ENCODE results near the gene PKN1.
"Not testable (repeated sequence)": the region's sequence is repeated elsewhere in the genome, so short reads cannot be mapped to it uniquely, and the experiment has no call there.

PKN1 gene

GRCh38 chr19:14462401-14462800, 29.3 kb downstream of the PKN1 start:
- not testable (repeated sequence) for DNase-seq

DNA sequence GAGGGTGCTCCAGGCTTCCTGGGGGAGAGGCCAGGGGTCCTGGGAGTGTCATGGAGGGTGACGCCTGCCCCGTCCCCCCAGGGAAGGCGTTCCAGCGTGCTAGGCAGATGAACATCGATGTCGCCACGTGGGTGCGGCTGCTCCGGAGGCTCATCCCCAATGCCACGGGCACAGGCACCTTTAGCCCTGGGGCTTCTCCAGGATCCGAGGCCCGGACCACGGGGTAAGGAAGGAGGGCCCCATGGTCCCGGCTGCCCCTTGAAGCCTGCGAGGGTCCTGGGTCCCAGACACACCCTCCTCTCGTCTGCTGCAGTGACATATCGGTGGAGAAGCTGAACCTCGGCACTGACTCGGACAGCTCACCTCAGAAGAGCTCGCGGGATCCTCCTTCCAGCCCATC, 30.6 kb downstream of the PKN1 start:
- DNase-seq, result no peak

- no peak for DNase-seq
These were observed 34.3 kb downstream of the PKN1 start for GRCh38 chr19:14467391-14467790.

- no peak for DNase-seq
These were observed 34.7 kb downstream of the PKN1 start for GRCh38 chr19:14467816-14468215.

DNA sequence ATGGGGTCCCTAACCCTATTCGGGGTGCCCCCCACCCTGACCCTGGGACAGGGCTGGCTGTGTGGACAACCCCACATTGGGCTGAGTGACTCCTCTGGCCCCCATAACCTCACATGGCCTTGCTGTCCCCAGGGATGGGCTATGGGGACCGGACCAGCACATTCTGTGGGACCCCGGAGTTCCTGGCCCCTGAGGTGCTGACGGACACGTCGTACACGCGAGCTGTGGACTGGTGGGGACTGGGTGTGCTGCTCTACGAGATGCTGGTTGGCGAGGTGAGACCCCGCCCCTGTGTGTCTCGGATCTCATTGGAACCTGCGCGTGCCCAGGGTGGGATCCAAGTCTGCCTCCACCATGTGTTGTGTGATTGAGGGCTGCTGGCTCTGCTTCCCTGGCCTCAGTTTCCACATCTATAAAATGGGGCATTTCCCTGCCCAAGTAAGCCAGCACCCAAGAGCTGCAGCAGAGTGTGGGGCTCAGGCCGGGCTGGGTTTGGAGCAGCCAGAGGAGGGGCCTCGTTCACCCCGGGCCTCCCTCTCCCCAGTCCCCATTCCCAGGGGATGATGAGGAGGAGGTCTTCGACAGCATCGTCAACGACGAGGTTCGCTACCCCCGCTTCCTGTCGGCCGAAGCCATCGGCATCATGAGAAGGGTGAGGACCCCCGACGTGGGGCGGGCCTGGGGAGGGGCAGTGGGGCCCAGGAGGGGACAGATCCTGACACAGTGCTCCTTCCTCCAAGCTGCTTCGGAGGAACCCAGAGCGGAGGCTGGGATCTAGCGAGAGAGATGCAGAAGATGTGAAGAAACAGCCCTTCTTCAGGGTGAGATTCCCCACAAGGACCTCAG, 37.1 kb downstream of the PKN1 start:
- no peak for DNase-seq

GRCh38 chr19:14471436-14472187, 38.5 kb downstream of the PKN1 start:
- no peak for DNase-seq

- peak in 37 of 58 donors; percentile 10 to 74 (median 29) for DNase-seq
These were observed 39.3 kb downstream of the PKN1 start for GRCh38 chr19:14472202-14472938.

DNA sequence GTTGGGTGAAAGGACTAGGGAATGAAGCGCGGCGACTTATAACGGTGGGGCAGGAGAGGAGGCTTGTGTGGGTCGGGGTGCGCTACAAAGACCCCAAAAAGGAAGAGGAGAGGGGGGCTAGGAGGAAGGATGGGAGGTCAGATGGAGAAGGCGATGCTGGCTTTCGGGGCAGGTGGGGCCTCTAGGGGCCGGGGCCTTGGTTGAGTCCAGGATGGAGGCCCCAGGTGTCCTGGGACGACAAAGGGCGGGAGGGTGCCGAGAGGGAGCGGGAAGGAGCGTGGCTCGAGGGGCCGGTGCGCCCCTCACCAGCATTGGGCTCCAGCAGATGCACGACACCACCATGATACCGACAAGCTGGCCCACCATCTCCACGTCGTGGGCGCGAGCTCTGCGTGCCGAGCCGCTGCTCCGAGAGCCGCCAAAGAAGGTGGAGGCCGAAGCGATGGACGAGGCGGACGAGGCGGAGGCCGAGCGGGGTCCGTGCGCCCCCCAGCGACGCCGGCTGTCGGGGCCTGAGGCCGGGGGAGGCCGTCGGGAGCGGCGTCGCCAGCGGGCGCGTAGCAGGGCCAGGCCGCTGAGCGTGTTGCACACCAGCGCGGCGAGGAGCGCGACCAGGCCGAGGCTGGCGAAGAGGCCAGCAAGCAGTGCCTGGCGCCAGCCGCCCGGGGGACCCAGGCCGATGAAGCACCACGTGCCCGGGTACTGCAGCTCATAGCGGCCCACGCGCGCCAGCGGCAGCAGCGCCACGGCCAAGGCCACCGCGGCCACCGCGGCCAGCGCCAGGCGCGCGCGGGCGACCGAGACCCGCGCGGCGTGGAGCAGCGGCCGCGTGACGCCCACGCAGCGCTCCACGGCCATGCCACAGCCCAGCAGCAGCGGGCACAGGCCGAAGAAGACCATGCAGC, 40.2 kb downstream of the PKN1 start:
- peak in 3 of 58 donors; percentile 3 to 45 (median 26) for DNase-seq

DNA sequence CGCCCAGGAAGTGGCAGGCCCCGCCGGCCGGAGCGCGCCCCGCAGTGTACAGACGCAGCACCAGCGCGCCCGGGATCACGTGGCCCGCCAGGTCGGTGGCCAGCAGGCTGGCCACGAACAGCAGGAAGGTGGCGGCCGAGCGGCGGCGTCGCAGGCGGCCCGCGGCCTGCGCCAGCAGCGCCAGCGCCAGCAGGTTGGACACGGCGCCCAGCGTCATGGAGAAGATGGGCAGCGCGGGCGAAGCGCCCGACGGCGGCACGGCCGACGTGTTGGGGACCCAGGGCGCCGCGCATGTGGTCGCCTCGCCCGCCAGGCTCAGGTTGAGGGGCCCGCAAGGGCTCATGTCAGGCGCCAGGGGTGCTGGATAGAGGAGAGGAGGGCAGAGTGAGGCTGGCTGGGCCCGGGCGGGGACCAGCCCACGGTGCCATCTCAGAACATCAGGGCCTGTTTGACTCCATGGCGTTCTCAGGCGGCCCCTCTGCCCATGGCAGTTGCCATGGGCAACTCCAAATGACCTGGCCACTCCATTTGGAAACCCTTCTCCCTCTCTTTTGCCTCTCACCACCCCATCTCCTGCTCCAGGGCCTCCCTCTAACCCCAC, 41.0 kb downstream of the PKN1 start:
- peak in 10 of 58 donors; percentile 11 to 45 (median 30) for DNase-seq

DNA sequence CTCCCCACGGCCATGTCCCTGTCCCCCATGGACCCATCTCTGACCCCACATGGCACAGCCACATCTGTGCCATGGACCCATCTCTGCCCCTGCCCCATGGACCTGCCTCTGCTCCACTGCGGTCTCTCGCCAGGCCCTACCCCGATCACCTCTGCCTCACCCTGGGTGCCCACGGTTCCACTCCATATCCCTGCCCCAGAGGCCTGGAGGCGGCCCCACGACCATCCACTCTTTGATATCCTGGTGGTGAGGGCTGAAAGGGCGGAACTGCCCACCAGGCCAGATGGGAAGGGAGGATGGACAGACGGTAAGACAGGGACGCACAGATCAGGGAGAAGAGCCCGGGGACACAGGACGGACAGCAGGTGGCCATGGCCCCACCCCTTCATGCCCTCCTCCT, 41.7 kb downstream of the PKN1 start:
- no peak for DNase-seq

DNA sequence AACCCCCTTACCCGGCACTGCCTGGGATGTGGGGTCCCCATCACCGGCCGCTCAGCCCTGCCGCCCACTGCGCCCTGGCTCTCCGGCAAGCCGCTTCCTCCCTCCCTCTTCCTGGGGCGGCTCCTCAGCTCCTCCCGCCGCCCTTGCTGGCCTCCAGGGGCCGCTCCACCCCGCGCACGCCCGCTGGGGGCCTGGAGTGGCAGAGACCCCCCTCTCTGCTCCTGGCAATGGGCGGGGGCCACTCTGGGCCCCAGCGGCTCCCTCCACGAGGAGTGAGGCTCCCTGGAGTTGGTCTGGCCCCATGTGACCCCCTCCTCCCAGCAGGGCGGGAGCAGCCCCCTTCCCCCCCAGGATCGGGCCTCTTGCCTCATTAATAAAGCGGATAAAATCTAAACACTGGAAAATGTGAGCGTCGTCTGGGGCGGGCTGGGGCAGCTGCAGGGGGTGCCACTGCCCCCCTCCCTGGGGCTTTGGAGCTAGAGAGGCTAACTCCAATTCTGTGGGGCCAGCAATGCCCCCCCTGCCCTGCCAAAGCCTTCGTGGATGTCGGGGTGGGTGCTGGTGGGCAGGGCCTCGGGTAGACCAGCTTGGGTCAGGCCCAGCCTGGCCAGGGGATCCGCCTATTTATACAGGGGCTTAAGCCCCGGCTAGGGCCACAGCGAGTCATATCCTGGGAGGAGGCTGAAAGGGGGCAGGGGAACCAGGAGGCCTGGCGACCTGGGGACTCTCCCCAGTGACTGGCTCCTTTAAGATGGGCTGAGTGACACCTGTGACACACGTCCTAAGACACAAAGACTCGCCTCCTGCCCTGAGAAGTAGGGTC, 42.4 kb downstream of the PKN1 start, which contains the start of gene PTGER1:
TSS of gene PTGER1 (minus strand) at position 104 of the 823 bp plus-strand sequence. CDS start 1,034 bp downstream, outside the sequence.
- no peak for DNase-seq

- DNase-seq, result no peak
These were observed 43.2 kb downstream of the PKN1 start for GRCh38 chr19:14476327-14476672.

DNA sequence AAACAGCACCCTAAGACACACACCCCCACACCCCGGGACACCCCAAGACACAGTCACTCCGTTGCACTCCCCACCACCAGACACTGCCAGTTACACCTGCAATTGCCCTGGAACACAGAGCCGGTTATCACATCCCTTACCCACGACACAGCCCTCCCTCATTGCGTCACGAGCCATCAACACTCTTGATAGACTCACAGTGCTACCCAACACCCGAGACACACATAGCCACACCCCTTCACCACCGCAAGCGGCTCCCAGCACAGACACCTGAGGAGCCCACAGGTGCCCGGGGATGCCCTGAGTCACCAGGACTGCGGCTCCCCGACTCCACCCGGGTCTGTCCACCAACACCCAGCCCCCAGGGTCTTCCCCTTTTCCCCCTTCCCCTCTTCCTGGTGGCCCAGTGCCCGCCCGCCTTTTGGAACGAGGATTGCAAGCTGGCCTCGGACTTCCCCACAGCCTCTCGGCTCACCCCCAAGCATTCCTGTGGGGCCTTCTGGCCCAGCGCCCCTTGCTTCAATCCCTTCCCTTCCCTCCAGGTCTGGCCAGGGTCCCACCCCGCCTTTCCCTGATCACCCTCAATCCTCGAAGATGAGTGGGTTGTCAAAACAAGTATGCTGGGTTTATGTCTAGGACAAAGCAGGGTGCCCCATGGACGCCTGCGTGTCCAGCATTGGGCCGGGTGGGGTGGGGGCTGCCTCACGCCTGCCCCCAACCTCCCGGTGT, 43.7 kb downstream of the PKN1 start:
- DNase-seq, result no peak

DNA sequence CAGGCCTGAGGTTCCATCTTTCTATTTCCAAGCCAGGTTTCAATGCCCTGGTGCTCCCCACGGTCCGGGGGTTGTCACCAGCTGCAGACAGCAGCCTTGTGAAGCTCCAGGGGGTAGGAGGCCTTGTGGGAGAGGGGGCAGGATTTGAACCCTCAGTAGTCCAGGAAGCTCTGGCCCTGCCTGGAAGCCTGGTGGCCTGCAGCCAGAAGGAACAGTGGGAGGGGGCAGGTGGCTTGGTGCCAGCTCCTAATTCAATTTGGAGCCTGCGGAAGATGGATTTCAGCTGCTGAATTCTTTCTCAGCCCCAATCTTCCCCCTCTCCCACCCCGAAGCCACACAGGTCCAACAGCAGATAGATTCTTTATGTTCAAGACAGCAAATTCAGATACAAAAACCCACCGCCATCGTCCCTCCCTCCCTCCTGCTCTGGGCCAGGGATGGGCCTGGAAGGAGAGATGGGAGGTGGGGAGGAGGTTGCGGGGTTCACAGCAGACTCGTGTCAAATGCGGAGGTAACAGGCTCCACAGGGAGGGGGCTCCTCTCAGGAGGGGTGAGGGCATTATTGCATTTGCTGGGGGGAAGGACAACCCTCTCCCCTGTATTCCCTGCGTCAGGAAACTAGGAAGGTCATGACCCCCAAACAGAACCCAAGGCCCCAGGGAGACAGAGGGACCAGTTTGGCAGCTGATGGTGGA, 44.5 kb downstream of the PKN1 start:
- no peak for DNase-seq

DNA sequence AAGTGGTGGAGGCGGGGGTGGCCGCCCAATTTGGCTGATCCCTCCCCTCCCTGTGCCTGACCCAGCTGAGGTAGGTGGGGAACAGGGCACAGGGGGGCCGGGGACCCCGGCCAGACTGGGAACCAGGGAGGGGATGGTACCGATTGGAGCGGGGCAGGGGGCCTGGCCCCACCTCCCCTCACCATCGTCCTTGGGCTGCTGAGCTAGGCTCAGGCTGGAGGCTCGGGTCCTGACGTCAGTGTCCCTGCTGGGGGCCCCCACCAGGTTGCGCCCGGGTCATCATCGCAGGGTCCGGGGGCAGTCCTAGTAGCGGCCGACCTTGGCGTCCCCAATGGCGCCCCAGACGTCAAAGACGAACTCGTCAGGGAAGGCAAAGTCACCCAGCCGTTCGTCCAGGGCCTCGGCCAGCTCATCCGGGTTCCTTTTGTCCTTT, 45.0 kb downstream of the PKN1 start:
- no peak for DNase-seq

GRCh38 chr19:14479309-14479974, 46.3 kb downstream of the PKN1 start:
- DNase-seq, result no peak

DNA sequence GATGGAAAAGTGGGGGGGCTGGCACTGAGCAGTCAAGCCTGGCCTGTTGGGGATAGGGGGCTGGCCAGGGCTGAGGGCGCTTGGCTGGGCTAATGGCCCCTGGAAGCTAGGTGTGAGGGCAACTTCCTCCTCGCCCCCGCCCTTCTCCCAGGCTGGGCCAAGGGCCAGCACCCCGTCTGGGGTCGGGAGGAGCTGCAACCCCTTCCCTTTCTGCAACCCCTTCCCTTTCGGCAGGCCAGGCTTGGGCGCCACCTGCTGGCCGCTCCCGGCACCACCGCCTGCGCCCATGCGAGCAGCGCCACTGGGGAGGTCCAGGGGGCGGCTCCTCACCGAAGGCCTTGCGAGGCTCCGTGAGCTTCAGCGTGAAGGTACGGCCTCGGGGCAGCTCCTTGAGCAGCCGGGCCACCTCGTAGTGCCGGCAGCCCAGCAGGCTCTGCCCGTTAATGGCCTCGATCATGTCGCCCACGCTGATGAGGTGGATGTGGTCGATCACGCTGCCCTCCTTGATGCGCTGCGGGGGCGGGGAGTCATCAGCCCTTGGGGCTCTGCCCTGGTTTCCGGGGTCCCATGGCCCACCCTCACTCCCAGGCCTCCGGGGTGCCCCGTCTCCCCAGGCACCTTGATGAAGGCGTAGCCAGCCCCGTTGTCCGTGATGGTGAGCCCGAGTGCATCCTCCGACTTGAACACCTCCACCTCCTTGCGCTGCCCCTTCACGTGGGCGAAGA, 47.0 kb downstream of the PKN1 start:
- peak in 12 of 58 donors; percentile 2 to 45 (median 16) for DNase-seq
